ENCODE results near the gene LRMDA. TPM values are rescaled to one million over a fixed set of nuclear protein-coding genes. Genes with fewer than 3 reads are reported as not detected.
"Not testable (repeated sequence)": the region's sequence is repeated elsewhere in the genome, so short reads cannot be mapped to it uniquely, and the experiment has no call there.

The LRMDA gene
- total RNA-seq, 2 donors from 2014 or later = 14.4 to 18.0 TPM

- DNase-seq (ENCODE audit: low spot score) = no peak
- intact Hi-C loops (cut with DNase I) = no loop called here
Observed at GRCh38 chr10:76122056-76122455, 690.6 kb downstream of the LRMDA start.

GRCh38 chr10:76124280-76124679 lies 692.9 kb downstream of the LRMDA start:
- no peak for DNase-seq (ENCODE audit: low spot score)
- intact Hi-C loops (cut with DNase I) = no loop called here

- intact Hi-C loops (cut with DNase I) = no loop called here
- DNase-seq (ENCODE audit: low spot score) = no peak
Observed at GRCh38 chr10:76125900-76126299, 694.5 kb downstream of the LRMDA start.

- no peak for DNase-seq (ENCODE audit: low spot score)
- intact Hi-C loops (cut with DNase I) = no loop called here
Observed at GRCh38 chr10:76126607-76127527, 695.4 kb downstream of the LRMDA start.

GRCh38 chr10:76127984-76128589 lies 696.7 kb downstream of the LRMDA start:
- intact Hi-C loops (cut with DNase I) = loop anchor here in 1 of 2 donors (1.0 kb wide), 1 partner anchor 32 kb away; no protein-coding TSS in a partner anchor
- DNase-seq (ENCODE audit: low spot score) = no peak

GRCh38 chr10:76129213-76129612 lies 697.8 kb downstream of the LRMDA start:
- intact Hi-C loops (cut with DNase I) = no loop called here
- DNase-seq (ENCODE audit: low spot score) = no peak

- no peak for DNase-seq (ENCODE audit: low spot score)
- intact Hi-C loops (cut with DNase I) = no loop called here
Observed at GRCh38 chr10:76130892-76131291, 699.5 kb downstream of the LRMDA start.

- DNase-seq (ENCODE audit: low spot score) = no peak
- intact Hi-C loops (cut with DNase I) = no loop called here
Observed at GRCh38 chr10:76133597-76134255, 702.3 kb downstream of the LRMDA start.

- DNase-seq (ENCODE audit: low spot score) = no peak
- intact Hi-C loops (cut with DNase I) = no loop called here
Observed at GRCh38 chr10:76136961-76137360, 705.5 kb downstream of the LRMDA start.

GRCh38 chr10:76138286-76138685 lies 706.9 kb downstream of the LRMDA start:
- intact Hi-C loops (cut with DNase I) = no loop called here
- DNase-seq (ENCODE audit: low spot score) = no peak

GRCh38 chr10:76138906-76139305 lies 707.5 kb downstream of the LRMDA start:
- intact Hi-C loops (cut with DNase I) = no loop called here
- DNase-seq (ENCODE audit: low spot score) = no peak

- intact Hi-C loops (cut with DNase I) = no loop called here
- DNase-seq (ENCODE audit: low spot score) = no peak
Observed at GRCh38 chr10:76139431-76139830, 708.0 kb downstream of the LRMDA start.

GRCh38 chr10:76141376-76141775 lies 710.0 kb downstream of the LRMDA start:
- intact Hi-C loops (cut with DNase I) = no loop called here
- DNase-seq (ENCODE audit: low spot score) = no peak

- DNase-seq (ENCODE audit: low spot score); intact Hi-C loops (cut with DNase I): not testable (repeated sequence)
Observed at GRCh38 chr10:76148217-76148616, 716.8 kb downstream of the LRMDA start.

GRCh38 chr10:76149182-76149581 lies 717.8 kb downstream of the LRMDA start:
- intact Hi-C loops (cut with DNase I) = no loop called here
- no peak for DNase-seq (ENCODE audit: low spot score)

GRCh38 chr10:76149602-76150138 lies 718.2 kb downstream of the LRMDA start:
- intact Hi-C loops (cut with DNase I) = no loop called here

GRCh38 chr10:76150139-76150875 lies 718.9 kb downstream of the LRMDA start:
- no peak for DNase-seq (ENCODE audit: low spot score)
- intact Hi-C loops (cut with DNase I) = no loop called here

More at GRCh38 chr10:76149602-76150138, 718.2 kb downstream of the LRMDA start:
- no peak for DNase-seq (ENCODE audit: low spot score)

- DNase-seq (ENCODE audit: low spot score) = no peak
- intact Hi-C loops (cut with DNase I) = no loop called here
Observed at GRCh38 chr10:76150876-76151288, 719.5 kb downstream of the LRMDA start.

- intact Hi-C loops (cut with DNase I) = no loop called here
- DNase-seq (ENCODE audit: low spot score) = no peak
Observed at GRCh38 chr10:76152186-76152585, 720.8 kb downstream of the LRMDA start.

Data from posterior vena cava (tissue), 2 donors.